ENCODE results near the gene ZG16B. TPM values are rescaled to one million over a fixed set of nuclear protein-coding genes. Genes with fewer than 3 reads are reported as not detected.

The ZG16B gene
- total and polyA plus RNA-seq, 2 of the 8 experiments (the other 6 are each of a cell fraction or from before 2014, with no cell fraction given), result 0.11 TPM; not detected in 1

- no peak for TF ChIP-seq CHD7 (IDR thresholded peaks at IDR 0.05; ENCODE audit: insufficient replicate concordance, low read length)
Observed at GRCh38 chr16:2825049-2825742, 4.9 kb upstream of the ZG16B start (continued).

Data from H1 (cell line).